Measurements from ENCODE around the gene IFITM1.
A peak's percentile ranks its signal among the peaks of the same experiment; 100 is the strongest.

Gene IFITM1

GRCh38 chr11:282630-283360, 31.0 kb upstream of the IFITM1 start:
- no peak for DNase-seq

- no peak for DNase-seq
Observed at GRCh38 chr11:283405-284104, 30.3 kb upstream of the IFITM1 start.

- DNase-seq, result no peak
Observed at GRCh38 chr11:284105-285020, 29.5 kb upstream of the IFITM1 start.

GRCh38 chr11:285021-285893, 28.6 kb upstream of the IFITM1 start:
- DNase-seq, result no peak

GRCh38 chr11:285894-286220, 28.0 kb upstream of the IFITM1 start:
- DNase-seq, result no peak

- DNase-seq, result peak; percentile 55 to 68
Observed at GRCh38 chr11:286977-287820, 26.6 kb upstream of the IFITM1 start.

- peak; percentile 54 to 69 for DNase-seq
Observed at GRCh38 chr11:287821-288477, 25.9 kb upstream of the IFITM1 start.

- peak; percentile 51 to 63 for DNase-seq
Observed at GRCh38 chr11:288478-289397, 25.1 kb upstream of the IFITM1 start, which contains the start of gene PGGHG. Gene PGGHG, plus strand, starts transcription at chr11:289126. Its CDS starts 691 bp downstream, at chr11:289817.

- DNase-seq, result peak; percentile 46 to 58
Observed at GRCh38 chr11:289398-289711, 24.5 kb upstream of the IFITM1 start.

- DNase-seq, result no peak
Observed at GRCh38 chr11:289712-290620, 23.9 kb upstream of the IFITM1 start.

GRCh38 chr11:290621-291231, 23.1 kb upstream of the IFITM1 start:
- DNase-seq, result no peak

- DNase-seq, result no peak
Observed at GRCh38 chr11:291281-292210, 22.3 kb upstream of the IFITM1 start.

GRCh38 chr11:292211-293121, 21.4 kb upstream of the IFITM1 start:
- no peak for DNase-seq

GRCh38 chr11:293271-293851, 20.5 kb upstream of the IFITM1 start:
- DNase-seq, result no peak

- DNase-seq, result no peak
Observed at GRCh38 chr11:293852-294661, 19.8 kb upstream of the IFITM1 start.
